ENCODE results near the gene PRRT1.

PRRT1 gene

GRCh38 chr6:32174416-32174815, 22.7 kb upstream of the PRRT1 start:
- FAIRE-seq (no peak), DNase-seq (ENCODE audit: insufficient read length, low spot score) (no peak)
- TF ChIP-seq POLR2AphosphoS5 (IDR thresholded peaks at IDR 0.05; ENCODE audit: low read depth, low read length) (no peak), POU2F2 (IDR thresholded peaks at IDR 0.05; ENCODE audit: low read depth, low read length) (no peak), POLR2A (IDR thresholded peaks at IDR 0.05; ENCODE audit: low read depth, low read length) (no peak), PAX5 (IDR thresholded peaks at IDR 0.05; ENCODE audit: insufficient read depth, low read length, severe bottlenecking) (no peak), SPI1 (IDR thresholded peaks at IDR 0.05; ENCODE audit: low read depth, low read length) (no peak), TAF1 (IDR thresholded peaks at IDR 0.05; ENCODE audit: low read depth, low read length) (no peak)

DNA sequence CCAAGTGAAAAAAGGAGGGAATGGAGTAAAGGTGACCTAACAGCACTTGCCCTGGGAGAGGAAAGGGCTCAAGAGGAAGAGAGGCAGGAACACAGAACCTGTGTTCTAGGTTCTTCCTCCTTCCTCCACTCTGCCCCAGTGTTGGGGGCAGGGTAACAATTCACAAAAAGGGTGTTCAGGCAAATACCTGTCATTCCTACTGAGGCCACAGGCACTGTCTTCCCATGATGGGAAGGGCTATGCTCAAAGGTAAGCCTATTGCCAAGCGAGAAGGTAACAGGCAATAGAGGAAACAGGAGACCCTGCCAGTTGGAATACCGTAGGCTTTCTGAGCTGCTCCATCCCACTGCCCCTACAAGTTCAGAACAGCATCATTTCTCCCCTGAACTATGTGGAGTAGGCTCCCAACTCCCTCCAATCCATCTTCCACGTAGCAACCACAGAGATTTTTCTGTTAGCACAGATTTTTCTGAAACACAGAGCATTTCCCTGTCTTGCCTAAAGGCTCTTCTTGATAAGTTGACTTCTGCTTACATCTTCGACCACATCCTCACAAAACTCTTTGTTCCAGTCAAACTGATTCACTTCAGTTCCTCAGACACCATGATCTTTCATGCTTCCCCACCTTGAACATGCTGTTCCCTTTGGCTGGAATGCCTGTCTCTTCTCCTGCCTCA, 21.4 kb upstream of the PRRT1 start:
- FAIRE-seq = no peak
- TF ChIP-seq TAF1 (IDR thresholded peaks at IDR 0.05; ENCODE audit: low read depth, low read length) (no peak), SPI1 (IDR thresholded peaks at IDR 0.05; ENCODE audit: low read depth, low read length) (0 out of 2 replicates have a peak, but pooled peaks have one; percentile 3), POLR2AphosphoS5 (IDR thresholded peaks at IDR 0.05; ENCODE audit: low read depth, low read length) (no peak)
- DNase-seq (ENCODE audit: insufficient read length, low spot score) = no peak

GRCh38 chr6:32171234-32171633, 19.5 kb upstream of the PRRT1 start:
- TF ChIP-seq PAX5 (IDR thresholded peaks at IDR 0.05; ENCODE audit: insufficient read depth, low read length, severe bottlenecking) = no peak
- TF ChIP-seq POU2F2 (IDR thresholded peaks at IDR 0.05; ENCODE audit: low read depth, low read length) = no peak
- TF ChIP-seq POLR2A (IDR thresholded peaks at IDR 0.05; ENCODE audit: low read depth, low read length) = no peak
- TF ChIP-seq SPI1 (IDR thresholded peaks at IDR 0.05; ENCODE audit: low read depth, low read length) = no peak
- no peak for TF ChIP-seq TAF1 (IDR thresholded peaks at IDR 0.05; ENCODE audit: low read depth, low read length)
- TF ChIP-seq POLR2AphosphoS5 (IDR thresholded peaks at IDR 0.05; ENCODE audit: low read depth, low read length) = no peak
- FAIRE-seq = no peak

GRCh38 chr6:32170294-32170693, 18.6 kb upstream of the PRRT1 start:
- TF ChIP-seq POLR2AphosphoS5 (IDR thresholded peaks at IDR 0.05; ENCODE audit: low read depth, low read length) = no peak
- no peak for TF ChIP-seq SPI1 (IDR thresholded peaks at IDR 0.05; ENCODE audit: low read depth, low read length)
- no peak for TF ChIP-seq POLR2A (IDR thresholded peaks at IDR 0.05; ENCODE audit: low read depth, low read length)
- no peak for TF ChIP-seq TAF1 (IDR thresholded peaks at IDR 0.05; ENCODE audit: low read depth, low read length)
- TF ChIP-seq PAX5 (IDR thresholded peaks at IDR 0.05; ENCODE audit: insufficient read depth, low read length, severe bottlenecking) = no peak
- no peak for TF ChIP-seq POU2F2 (IDR thresholded peaks at IDR 0.05; ENCODE audit: low read depth, low read length)
- no peak for FAIRE-seq
- no peak for DNase-seq (ENCODE audit: insufficient read length, low spot score)

More at GRCh38 chr6:32171234-32171633, 19.5 kb upstream of the PRRT1 start:
- DNase-seq (ENCODE audit: insufficient read length, low spot score) = no peak

DNA sequence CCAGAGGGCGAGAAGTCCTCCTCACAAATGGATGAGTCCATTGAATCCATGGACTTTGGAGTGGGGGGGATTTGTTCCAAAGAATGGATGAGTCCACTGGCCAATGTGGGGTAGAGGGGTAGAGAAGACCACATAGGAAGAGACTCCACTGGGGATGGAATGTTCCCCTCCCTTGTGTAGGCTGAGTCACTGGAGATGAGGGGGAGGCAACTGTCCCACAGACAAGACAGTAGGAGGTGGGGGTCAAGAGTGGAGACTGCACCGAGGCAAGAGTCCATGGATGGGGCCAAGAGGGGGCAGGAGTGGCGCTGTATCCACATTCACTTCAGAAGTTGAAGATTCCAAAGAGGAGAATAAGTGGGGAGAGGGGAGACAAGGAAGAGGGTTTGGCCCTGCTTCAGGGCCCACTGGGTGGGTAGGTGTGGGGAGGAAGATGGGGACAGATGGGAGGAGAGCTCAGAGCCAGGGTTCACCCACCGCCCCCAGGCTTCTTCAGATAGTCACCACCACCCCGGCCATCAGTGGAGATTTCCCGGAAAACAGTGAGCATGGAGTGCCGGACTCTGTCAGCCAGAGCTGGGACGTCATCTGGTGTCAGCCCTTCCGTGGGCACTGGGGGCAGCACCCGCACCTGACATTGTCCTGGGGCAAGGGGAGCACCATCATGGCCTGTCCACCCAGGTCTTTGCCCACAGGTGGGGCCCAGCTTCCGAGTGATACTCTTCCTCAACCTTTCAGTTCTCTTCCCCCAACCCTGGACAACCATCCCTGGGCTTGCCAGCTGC, 17.3 kb upstream of the PRRT1 start:
- no peak for DNase-seq (ENCODE audit: insufficient read length, low spot score)
- TF ChIP-seq POLR2A (IDR thresholded peaks at IDR 0.05; ENCODE audit: low read depth, low read length) (no peak), TAF1 (IDR thresholded peaks at IDR 0.05; ENCODE audit: low read depth, low read length) (no peak), POLR2AphosphoS5 (IDR thresholded peaks at IDR 0.05; ENCODE audit: low read depth, low read length) (no peak), POU2F2 (IDR thresholded peaks at IDR 0.05; ENCODE audit: low read depth, low read length) (no peak), PAX5 (IDR thresholded peaks at IDR 0.05; ENCODE audit: insufficient read depth, low read length, severe bottlenecking) (no peak), SPI1 (IDR thresholded peaks at IDR 0.05; ENCODE audit: low read depth, low read length) (no peak)
- no peak for FAIRE-seq

DNA sequence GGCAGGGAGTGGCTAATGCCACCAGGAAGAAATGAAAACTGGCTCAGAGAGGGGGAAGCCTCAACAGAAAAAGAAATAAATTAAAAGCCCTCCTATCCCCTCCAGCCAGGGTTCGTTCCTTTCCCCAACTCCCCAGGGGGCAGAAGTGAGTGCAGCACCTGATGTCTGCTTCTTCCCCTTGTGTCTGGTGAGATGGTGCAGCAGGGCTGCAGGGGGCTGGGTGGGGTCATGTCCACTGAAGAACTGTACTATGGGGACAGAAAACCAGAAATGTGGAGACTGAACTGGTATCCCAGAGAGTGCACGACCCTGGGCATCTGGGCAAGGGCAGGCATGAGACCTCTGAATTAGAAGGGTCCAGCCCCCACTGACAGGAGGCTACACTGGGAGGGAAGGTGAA, 16.6 kb upstream of the PRRT1 start:
- no peak for FAIRE-seq
- no peak for TF ChIP-seq SPI1 (IDR thresholded peaks at IDR 0.05; ENCODE audit: low read depth, low read length)
- TF ChIP-seq TAF1 (IDR thresholded peaks at IDR 0.05; ENCODE audit: low read depth, low read length) = no peak
- TF ChIP-seq PAX5 (IDR thresholded peaks at IDR 0.05; ENCODE audit: insufficient read depth, low read length, severe bottlenecking) = no peak
- no peak for TF ChIP-seq POU2F2 (IDR thresholded peaks at IDR 0.05; ENCODE audit: low read depth, low read length)
- TF ChIP-seq POLR2A (IDR thresholded peaks at IDR 0.05; ENCODE audit: low read depth, low read length) = no peak
- TF ChIP-seq POLR2AphosphoS5 (IDR thresholded peaks at IDR 0.05; ENCODE audit: low read depth, low read length) = no peak

DNA sequence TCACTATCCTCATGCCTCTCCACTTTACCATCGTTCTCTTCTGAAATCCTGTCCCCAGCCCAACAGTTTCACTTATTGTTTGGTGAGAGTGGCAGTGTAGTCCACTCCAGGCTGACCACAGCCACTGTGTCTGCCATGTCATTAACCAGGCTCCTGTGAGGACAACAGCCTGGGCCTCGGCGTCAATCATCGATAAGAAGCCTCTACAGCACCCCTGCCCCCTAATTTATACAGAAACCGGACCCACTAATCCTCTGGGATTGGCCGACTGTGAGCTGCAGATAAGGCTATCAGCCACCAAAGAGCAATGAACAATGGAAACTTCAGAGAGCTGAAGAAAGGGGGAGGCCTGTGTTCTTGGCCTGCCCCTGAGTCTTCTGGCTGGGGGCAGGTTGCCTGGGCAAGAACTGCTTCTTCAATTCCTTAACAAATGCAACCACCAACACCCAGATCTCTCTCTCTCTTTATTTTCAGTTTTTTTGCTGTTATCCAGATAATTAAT, 16.1 kb upstream of the PRRT1 start:
- TF ChIP-seq POU2F2 (IDR thresholded peaks at IDR 0.05; ENCODE audit: low read depth, low read length) = no peak
- DNase-seq (ENCODE audit: insufficient read length, low spot score) (no peak), FAIRE-seq (no peak)

More for the DNA sequence above, 16.6 kb upstream of the PRRT1 start:
- DNase-seq (ENCODE audit: insufficient read length, low spot score) = no peak

DNA sequence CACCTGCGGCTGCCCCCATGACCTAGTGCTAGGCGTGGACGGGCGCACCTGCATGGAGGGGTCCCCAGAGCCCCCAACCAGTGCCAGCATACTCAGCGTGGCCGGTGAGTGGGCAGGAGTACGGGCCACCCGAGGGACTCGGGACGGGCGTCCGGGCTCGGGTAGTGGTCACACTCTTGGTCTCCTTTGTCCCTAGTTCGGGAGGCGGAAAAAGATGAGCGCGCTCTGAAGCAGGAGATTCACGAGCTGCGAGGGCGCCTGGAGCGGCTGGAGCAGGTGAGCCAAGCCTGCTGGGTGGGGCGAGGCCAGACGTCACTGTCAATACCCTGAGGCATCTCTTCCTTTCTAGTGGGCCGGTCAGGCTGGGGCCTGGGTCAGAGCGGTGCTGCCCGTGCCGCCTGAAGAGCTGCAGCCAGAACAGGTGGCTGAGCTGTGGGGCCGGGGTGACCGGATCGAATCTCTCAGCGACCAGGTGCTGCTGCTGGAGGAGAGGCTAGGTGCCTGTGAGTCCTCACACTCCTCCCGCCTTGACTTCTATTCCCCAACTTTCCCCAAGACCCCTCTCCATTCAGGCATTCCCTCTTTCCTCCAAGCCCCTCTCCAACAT, 15.5 kb upstream of the PRRT1 start:
- TF ChIP-seq POLR2A (IDR thresholded peaks at IDR 0.05; ENCODE audit: low read depth, low read length) (no peak), PAX5 (IDR thresholded peaks at IDR 0.05; ENCODE audit: insufficient read depth, low read length, severe bottlenecking) (no peak)
- no peak for FAIRE-seq
- DNase-seq (ENCODE audit: insufficient read length, low spot score) = no peak

DNA sequence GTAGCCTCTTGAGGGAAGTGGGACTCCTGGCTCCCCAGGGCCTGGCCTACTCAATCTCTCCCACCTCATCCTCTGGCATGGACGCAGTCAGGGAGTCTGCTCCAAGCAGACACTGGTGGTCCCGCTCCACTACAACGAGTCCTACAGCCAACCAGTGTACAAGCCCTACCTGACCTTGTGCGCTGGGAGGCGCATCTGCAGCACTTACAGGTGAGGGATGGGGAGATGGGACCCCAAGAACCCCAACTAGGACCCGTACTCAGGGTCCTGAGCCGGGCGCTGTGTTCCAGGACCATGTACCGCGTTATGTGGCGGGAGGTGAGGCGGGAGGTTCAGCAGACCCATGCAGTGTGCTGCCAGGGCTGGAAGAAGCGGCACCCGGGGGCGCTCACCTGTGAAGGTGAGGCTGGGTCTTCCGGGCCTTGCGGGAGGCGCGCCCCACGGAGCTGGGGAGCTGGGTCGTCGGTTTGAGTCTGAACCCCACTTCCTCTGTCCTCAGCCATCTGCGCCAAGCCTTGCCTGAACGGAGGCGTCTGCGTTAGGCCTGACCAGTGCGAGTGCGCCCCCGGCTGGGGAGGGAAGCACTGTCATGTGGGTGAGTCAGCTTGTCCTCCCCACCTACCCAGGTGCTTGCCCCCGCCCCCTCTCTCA, 14.8 kb upstream of the PRRT1 start:
- DNase-seq (ENCODE audit: insufficient read length, low spot score) = no peak
- FAIRE-seq = no peak
- TF ChIP-seq PAX5 (IDR thresholded peaks at IDR 0.05; ENCODE audit: insufficient read depth, low read length, severe bottlenecking) = no peak
- no peak for TF ChIP-seq POU2F2 (IDR thresholded peaks at IDR 0.05; ENCODE audit: low read depth, low read length)
- no peak for TF ChIP-seq SPI1 (IDR thresholded peaks at IDR 0.05; ENCODE audit: low read depth, low read length)
- TF ChIP-seq POLR2AphosphoS5 (IDR thresholded peaks at IDR 0.05; ENCODE audit: low read depth, low read length) = no peak
- TF ChIP-seq POLR2A (IDR thresholded peaks at IDR 0.05; ENCODE audit: low read depth, low read length) = no peak
- no peak for TF ChIP-seq TAF1 (IDR thresholded peaks at IDR 0.05; ENCODE audit: low read depth, low read length)
